Endothelial cell of umbilical vein (primary cell): ENCODE data around the gene CIP2A. TPM values are rescaled to one million over a fixed set of nuclear protein-coding genes. Genes with fewer than 3 reads are reported as not detected.

Experiments used
- BruUV-seq: library from RNA; stranded (reverse); fragments of 400-500 nt; replicated peaks from 2 replicates; lab custom pipeline; 2021; lab: Mats Ljungman, UMichigan
- CTCF ChIA-PET: fragments of 300-600, 350-600 bp; sonication (Branson Sonifier 250); formaldehyde crosslinking; loops from one replicate; lab custom pipeline; 2021; ENCODE audit warnings: antibody characterized with exemption, inconsistent platforms; lab: Charles Lee
- POLR2A ChIA-PET: fragments of 300-600, 350-600 bp; sonication (Branson Sonifier 250); formaldehyde crosslinking; loops from one replicate; lab custom pipeline; 2021; ENCODE audit warnings: antibody characterized with exemption, inconsistent platforms; lab: Charles Lee
- DNase-seq: peaks from one replicate; pipeline ENCODE4 v3.0.0-alpha.2; 2011; ENCODE audit warnings: low read depth, low spot score
- FAIRE-seq: peaks from 2 replicates; lab custom pipeline; 2011; peaks lifted over from hg19 to GRCh38; lab: Jason Lieb, UNC
- H2AFZ ChIP-seq: 2 replicates; pipeline ENCODE4 v1.6.0; 2012; ENCODE audit warnings: low read depth, low read length, control low read depth, inconsistent platforms
- H3K27ac ChIP-seq: 2 replicates; pipeline ENCODE4 v1.5.1; 2011; ENCODE audit warnings: low read depth, mild to moderate bottlenecking, control low read depth, low read length, moderate library complexity; ENCODE audit not compliant: insufficient read depth
- H3K27me3 ChIP-seq, 2 experiments: 2 replicates each; pipeline versions ENCODE4 v1.6.0 to v1.6.1; 2011; ENCODE audit warnings: low read length in 2 of 2, mixed read lengths in 1 of 2; ENCODE audit not compliant: control insufficient read depth in 2 of 2, insufficient read depth in 2 of 2
- H3K36me3 ChIP-seq, 2 experiments: 2 replicates in 1 of 2; 3 replicates in 1 of 2; pipeline ENCODE4 v1.5.1; 2011; ENCODE audit warnings: low read length in 2 of 2, mild to moderate bottlenecking in 1 of 2, moderate library complexity in 1 of 2; ENCODE audit not compliant: control insufficient read depth in 2 of 2, insufficient read depth in 2 of 2; ENCODE audit errors: extremely low read depth in 1 of 2
- H3K4me1 ChIP-seq: 3 replicates; pipeline ENCODE4 v1.5.1; 2011; ENCODE audit warnings: mild to moderate bottlenecking, low read length; ENCODE audit not compliant: control insufficient read depth, insufficient read depth; ENCODE audit errors: extremely low read depth
- H3K4me2 ChIP-seq: 2 replicates; pipeline ENCODE4 v1.6.1; 2011; ENCODE audit warnings: low read length, control low read depth, mixed read lengths; ENCODE audit not compliant: insufficient read depth
- H3K4me3 ChIP-seq, 3 experiments: fragments of 200-600 bp in 1 of 3; sonication (generic), shearing (Covaris generic) in 1 of 3; replicated peaks in 1 of 3; 2 replicates each; pipeline ENCODE4 v1.5.1; 2011 to 2016; ENCODE audit warnings: control low read depth in 3 of 3, low read length in 3 of 3, mild to moderate bottlenecking in 2 of 3, inconsistent platforms in 1 of 3, low read depth in 1 of 3, moderate library complexity in 1 of 3; ENCODE audit not compliant: insufficient read depth in 1 of 3
- H3K79me2 ChIP-seq: 2 replicates; pipeline ENCODE4 v1.6.0; 2012; ENCODE audit warnings: low read length, inconsistent platforms; ENCODE audit not compliant: control insufficient read depth, insufficient read depth
- H3K9ac ChIP-seq: replicated peaks from 2 replicates; pipeline ENCODE3; 2011; ENCODE audit warnings: low read length, control low read depth; ENCODE audit not compliant: insufficient read depth; ENCODE audit errors: extremely low read depth
- H3K9me1 ChIP-seq: replicated peaks from 3 replicates; pipeline ENCODE4 v1.6.0; 2011; ENCODE audit warnings: mild to moderate bottlenecking, low read length; ENCODE audit not compliant: control insufficient read depth, insufficient read depth; ENCODE audit errors: extremely low read depth
- H3K9me3 ChIP-seq: replicated peaks from 2 replicates; pipeline ENCODE4 v1.5.1; 2012; ENCODE audit warnings: low read length, inconsistent platforms; ENCODE audit not compliant: control insufficient read depth, insufficient read depth
- H4K20me1 ChIP-seq: replicated peaks from 2 replicates; pipeline ENCODE3; 2011; ENCODE audit warnings: mild to moderate bottlenecking, low read length; ENCODE audit not compliant: control insufficient read depth, insufficient read depth; ENCODE audit errors: extremely low read depth
- CTCF ChIP-seq, 2 donors: IDR thresholded peaks; 1 replicate in 1 of 2; 2 replicates in 1 of 2; pipeline ENCODE4 v1.5.1; 2011; ENCODE audit warnings: low read length in 2 of 2, mild to moderate bottlenecking in 2 of 2, moderate library complexity in 2 of 2, control low read depth in 1 of 2, inconsistent platforms in 1 of 2, low read depth in 1 of 2; ENCODE audit not compliant: insufficient read depth in 1 of 2; ENCODE audit errors: extremely low read depth in 1 of 2
- EZH2 ChIP-seq: IDR thresholded peaks from 2 replicates; pipeline ENCODE4 v1.6.1; 2012; ENCODE audit warnings: borderline replicate concordance, low read depth, mild to moderate bottlenecking, moderate library complexity, low read length, inconsistent platforms; ENCODE audit not compliant: severe bottlenecking
- FOS ChIP-seq: IDR thresholded peaks from 2 replicates; pipeline ENCODE4 v1.6.1; 2011; ENCODE audit warnings: mild to moderate bottlenecking, low read length, moderate library complexity, borderline replicate concordance; ENCODE audit not compliant: insufficient read depth
- GATA2 ChIP-seq: IDR thresholded peaks from 2 replicates; pipeline ENCODE4 v1.7.0; 2011; ENCODE audit warnings: low read depth, mild to moderate bottlenecking, moderate library complexity, mixed read lengths, low read length; ENCODE audit not compliant: insufficient read length, insufficient read depth
- JUN ChIP-seq: IDR thresholded peaks from 2 replicates; pipeline ENCODE4 v1.6.1; 2011; ENCODE audit warnings: borderline replicate concordance, low read depth; ENCODE audit not compliant: insufficient read length, insufficient read depth
- MYC ChIP-seq: IDR thresholded peaks from one replicate; pipeline ENCODE4 v1.6.1; 2011; ENCODE audit warnings: mild to moderate bottlenecking, low read depth, low read length
- POLR2A ChIP-seq: IDR thresholded peaks from 2 replicates; pipeline ENCODE4 v1.6.1; 2012; ENCODE audit warnings: low read depth, mild to moderate bottlenecking, control low read depth, low read length
- POLR2AphosphoS5 ChIP-seq: IDR thresholded peaks from 2 replicates; pipeline ENCODE4 v1.6.1; 2012; ENCODE audit warnings: low read depth, mild to moderate bottlenecking, control low read depth, low read length, moderate library complexity; ENCODE audit not compliant: insufficient read depth
- dilution Hi-C: fragments of 300-500 bp; cut with MboI; formaldehyde crosslinking; loops from one replicate; pipeline ENCODE4 v1.15.0; 2019; ENCODE audit warnings: low sequenced_read_pairs; ENCODE audit not compliant: extremely low pct_ligation_motif_present
- intact Hi-C: fragments of 100-400 bp; cut with micrococcal nuclease; formaldehyde crosslinking; loops from one replicate; pipeline ENCODE4 v1.10.0; 2022
- polyA plus RNA-seq, 4 experiments: library from polyadenylated mRNA; depleted of rRNA in 3 of 4; stranded (reverse) in 3 of 4; unstranded in 1 of 4; fragments of >200 nt; gene quantifications; 2 replicates each; pipeline versions ENCODE4 v1.2.1 to v1.2.3, GENCODE V29; 2011 to 2012; ENCODE audit warnings: missing spikeins in 1 of 4
- total RNA-seq: library from RNA; stranded (reverse); gene quantifications from 2 replicates; pipeline ENCODE4 v1.2.3, GENCODE V29; 2021
- TF ChIP-seq, protein P1 (sequence below): IDR thresholded peaks from 2 replicates; pipeline ENCODE4 v1.6.1; 2011; ENCODE audit not compliant: insufficient read depth, insufficient read length

The CIP2A gene
- total and polyA plus RNA-seq, 2 donors (not counting 3 experiments of a cell fraction or from before 2014, with no cell fraction given) = 9.4 to 33.7 TPM

DNA sequence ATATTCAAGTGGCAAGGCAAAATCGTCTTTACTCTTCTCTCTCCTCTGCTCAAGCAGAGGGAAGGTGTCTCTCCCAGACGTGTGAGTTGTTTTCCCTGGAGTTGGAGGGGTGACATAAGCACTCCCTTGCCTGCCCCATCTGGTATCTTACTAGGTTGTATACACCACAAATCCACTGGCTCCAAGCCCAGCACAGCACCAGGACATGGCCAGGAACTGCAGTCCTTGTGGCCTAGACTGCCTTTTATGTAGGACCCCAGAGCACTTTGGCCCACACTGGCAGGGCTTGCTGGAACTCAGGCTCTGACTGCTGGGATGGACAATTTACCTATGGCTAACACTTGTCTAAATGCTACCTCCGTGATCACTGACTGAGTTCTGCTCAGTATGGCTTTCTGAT is 34.3 kb upstream of the CIP2A start:
- Histone ChIP-seq H3K4me2 (no peak overlapping the region), H3K9ac (no peak overlapping the region), H4K20me1 (no peaks in the 10 kb centered on the region), H3K27ac (no peak overlapping the region), H3K79me2 (no peaks in the 10 kb centered on the region), H3K27me3 (no peaks in the 10 kb centered on the region), H3K4me1 (peaks cover 6% of the 10 kb centered on the region), H3K9me1 (no peaks in the 10 kb centered on the region), H2AFZ (no peak overlapping the region), H3K9me3 (no peaks in the 10 kb centered on the region), H3K4me3 (no peak overlapping the region), H3K36me3 (no peaks in the 10 kb centered on the region)
- ChIA-PET CTCF (interaction anchor here (1.4 kb wide), 1 partner anchor 25 kb away, joined by 4 read pairs; no protein-coding TSS in a partner anchor), POLR2A (no interaction called here)
- dilution Hi-C loops = no loop called here
- DNase-seq = no peak
- intact Hi-C loops = no loop called here
- FAIRE-seq = no peak
- TF ChIP-seq GATA2 (no peak), POLR2AphosphoS5 (no peak), POLR2A (no peak), JUN (no peak), FOS (no peak), CTCF (IDR thresholded peaks at IDR 0.05; ENCODE audit: extremely low read depth in 1 of 2, insufficient read depth in 1 of 2, low read depth in 1 of 2, low read length in 2 of 2) (no peak), MYC (no peak), EZH2 (no peak)
- TF ChIP-seq, protein P1, sequence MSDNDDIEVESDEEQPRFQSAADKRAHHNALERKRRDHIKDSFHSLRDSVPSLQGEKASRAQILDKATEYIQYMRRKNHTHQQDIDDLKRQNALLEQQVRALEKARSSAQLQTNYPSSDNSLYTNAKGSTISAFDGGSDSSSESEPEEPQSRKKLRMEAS = no peak
- no TSS peak for BruUV-seq
